RWPE1 (cell line): ENCODE results near the gene SPIRE1.

ENCODE experiments used
- CTCF ChIA-PET: fragments of 350-600 bp; sonication (Branson Sonifier 250); formaldehyde crosslinking; extraction: SDS; loops from one replicate; lab custom pipeline; 2021; lab: Yijun Ruan, JAX
- POLR2A ChIA-PET: fragments of 400-600 bp; formaldehyde crosslinking; extraction: SDS; loops from one replicate; lab custom pipeline; 2020; ENCODE audit warnings: antibody characterized with exemption; ENCODE audit not compliant: low non-redundant PET; lab: Yijun Ruan, JAX
- DNase-seq: peaks from one replicate; pipeline ENCODE4 v3.0.0; 2012; ENCODE audit warnings: low spot score
- H3K27ac ChIP-seq: fragments of 450-650 bp; 2 replicates; pipeline ENCODE4 v1.5.1; 2017
- TF ChIP-seq, protein P1 (sequence below): fragments of 450-650 bp; conservative IDR thresholded peaks from 2 replicates; pipeline ENCODE4 v1.5.1; 2017; ENCODE audit warnings: low read depth, mild to moderate bottlenecking

SPIRE1 gene

DNA sequence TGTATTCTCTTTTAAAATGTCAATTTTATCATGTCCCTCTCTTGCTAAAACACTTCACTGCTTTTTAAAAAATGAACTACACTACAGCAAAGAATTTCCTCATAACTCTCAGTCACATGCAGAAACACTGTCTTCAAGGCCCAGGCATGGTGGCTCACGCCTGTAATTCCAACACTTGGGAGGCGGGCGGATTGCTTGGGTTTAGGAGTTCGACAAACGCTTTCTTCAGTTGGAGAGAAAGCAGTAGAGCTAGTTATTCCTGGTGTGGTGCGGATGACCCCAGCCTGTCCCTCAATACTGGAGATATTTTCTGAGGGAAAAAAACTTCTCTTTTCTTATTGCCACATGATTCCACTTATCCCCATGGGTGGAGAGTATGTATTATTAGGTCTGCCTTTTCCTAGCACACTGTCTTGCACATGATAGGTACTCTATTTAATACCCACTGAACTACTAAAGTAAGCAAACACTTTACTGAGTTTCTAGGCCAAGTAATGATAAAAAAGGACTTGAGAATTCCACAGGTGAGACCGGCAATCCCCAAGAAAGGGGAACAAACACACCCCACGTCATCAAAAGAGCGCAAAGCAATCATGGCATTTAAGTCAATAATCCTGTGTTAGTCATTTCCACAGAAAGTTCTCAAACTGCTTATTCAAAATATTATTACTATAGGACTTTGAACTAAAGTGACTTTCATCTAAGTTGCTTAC is 77.1 kb downstream of the SPIRE1 start:
- DNase-seq, result no peak
- TF ChIP-seq, protein P1, sequence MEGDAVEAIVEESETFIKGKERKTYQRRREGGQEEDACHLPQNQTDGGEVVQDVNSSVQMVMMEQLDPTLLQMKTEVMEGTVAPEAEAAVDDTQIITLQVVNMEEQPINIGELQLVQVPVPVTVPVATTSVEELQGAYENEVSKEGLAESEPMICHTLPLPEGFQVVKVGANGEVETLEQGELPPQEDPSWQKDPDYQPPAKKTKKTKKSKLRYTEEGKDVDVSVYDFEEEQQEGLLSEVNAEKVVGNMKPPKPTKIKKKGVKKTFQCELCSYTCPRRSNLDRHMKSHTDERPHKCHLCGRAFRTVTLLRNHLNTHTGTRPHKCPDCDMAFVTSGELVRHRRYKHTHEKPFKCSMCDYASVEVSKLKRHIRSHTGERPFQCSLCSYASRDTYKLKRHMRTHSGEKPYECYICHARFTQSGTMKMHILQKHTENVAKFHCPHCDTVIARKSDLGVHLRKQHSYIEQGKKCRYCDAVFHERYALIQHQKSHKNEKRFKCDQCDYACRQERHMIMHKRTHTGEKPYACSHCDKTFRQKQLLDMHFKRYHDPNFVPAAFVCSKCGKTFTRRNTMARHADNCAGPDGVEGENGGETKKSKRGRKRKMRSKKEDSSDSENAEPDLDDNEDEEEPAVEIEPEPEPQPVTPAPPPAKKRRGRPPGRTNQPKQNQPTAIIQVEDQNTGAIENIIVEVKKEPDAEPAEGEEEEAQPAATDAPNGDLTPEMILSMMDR, result no peak
- H3K27ac ChIP-seq, result no peak overlapping the region
- CTCF ChIA-PET, result no interaction called here
- POLR2A ChIA-PET, result no interaction called here

DNA sequence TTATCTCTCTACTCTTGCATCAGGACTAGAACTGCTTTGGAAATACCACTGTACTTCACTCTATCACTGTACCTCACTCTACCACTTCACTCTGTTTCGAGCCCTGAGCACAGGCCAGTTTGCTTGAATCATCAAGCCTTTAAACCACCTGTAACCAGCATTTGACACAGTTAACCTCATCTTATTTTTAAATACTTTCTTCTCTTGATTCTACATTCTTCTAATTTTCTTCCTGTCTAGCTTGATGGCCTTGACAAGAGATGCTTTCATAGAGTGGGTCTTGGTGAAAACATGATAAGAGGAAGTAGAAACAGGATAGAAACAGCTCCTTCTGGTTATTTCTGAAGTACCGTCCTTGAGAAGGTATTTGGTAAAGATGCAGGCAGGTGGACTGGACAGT is 78.1 kb downstream of the SPIRE1 start:
- CTCF ChIA-PET, result no interaction called here
- TF ChIP-seq, protein P1, result no peak
- POLR2A ChIA-PET, result no interaction called here
- H3K27ac ChIP-seq, result no peak overlapping the region
- no peak for DNase-seq

DNA sequence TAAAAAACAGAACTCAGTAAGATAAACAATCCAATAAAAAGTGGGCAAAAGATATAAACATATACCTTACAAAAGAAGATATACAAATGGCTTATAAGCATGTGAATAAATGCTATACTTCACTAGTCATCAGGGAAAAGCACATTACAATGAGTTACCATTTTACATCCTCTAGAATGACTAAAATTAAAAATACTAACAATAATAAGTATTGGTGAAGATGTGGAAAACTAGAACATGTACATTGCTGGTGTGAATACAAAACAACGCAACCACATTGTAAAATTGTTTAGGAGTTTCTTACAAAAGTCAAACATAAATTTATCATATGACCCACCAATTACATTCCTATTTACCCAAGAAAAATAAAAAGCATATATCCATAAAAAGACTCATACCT is 80.1 kb downstream of the SPIRE1 start:
- H3K27ac ChIP-seq, result no peak overlapping the region
- ChIA-PET POLR2A (no interaction called here), CTCF (no interaction called here)
- TF ChIP-seq, protein P1, result no peak
- DNase-seq, result no peak

DNA sequence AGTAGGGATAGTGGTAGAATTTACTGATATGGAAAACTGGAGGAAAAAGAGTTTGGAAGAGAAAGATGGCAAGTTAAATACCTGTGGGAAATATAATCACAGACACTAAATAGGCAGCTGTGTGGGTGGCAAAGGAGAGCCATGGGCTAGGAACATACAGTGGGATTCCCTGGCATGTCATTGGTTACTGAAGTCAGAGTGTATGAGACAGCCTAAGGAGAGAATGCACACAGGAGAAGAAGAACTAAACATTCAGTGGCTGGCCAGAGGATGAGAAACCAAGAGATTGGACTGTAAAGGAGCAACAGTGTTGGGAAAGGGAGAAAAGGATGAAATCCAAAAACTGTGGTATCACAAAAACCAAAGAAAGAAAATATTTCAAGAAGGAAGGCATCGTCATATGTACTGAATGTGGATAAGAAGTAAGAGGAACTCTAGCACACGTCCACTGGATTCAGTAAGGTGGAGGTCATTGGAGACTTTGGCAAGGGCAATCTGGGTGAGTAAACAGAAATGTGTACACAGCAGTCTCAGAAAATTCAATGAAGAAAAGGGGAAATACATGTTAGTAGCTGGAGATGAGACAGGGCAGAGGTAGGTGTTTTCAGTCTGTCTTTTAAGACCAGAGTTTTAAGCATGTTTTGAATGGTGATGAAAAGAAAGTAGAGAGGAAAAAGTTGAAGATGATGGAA is 83.3 kb downstream of the SPIRE1 start:
- no peak for DNase-seq
- H3K27ac ChIP-seq, result no peak overlapping the region
- CTCF ChIA-PET, result interaction anchor here (0.7 kb wide), 1 partner anchor 73 kb away, joined by 3 read pairs; no protein-coding TSS in a partner anchor
- POLR2A ChIA-PET, result no interaction called here
- TF ChIP-seq, protein P1, result no peak

DNA sequence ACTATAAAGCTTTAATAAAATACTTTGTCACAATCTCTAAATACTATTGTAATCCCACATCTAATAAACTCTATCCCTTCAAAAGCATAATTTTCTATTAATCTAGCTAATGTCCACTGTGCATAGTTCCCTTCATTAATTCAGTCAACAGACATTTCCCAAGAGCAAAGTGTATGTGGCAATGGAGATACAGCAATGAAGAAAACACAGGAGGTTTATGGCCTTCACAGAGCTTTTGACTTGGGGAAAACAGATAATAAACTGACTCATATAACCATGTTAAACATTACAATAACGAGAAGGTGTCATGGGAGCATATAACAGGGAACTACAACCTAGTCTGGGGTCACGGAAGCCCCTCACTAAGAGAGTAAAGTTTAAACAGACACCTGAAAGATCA is 86.3 kb downstream of the SPIRE1 start:
- POLR2A ChIA-PET, result no interaction called here
- no peak overlapping the region for H3K27ac ChIP-seq
- TF ChIP-seq, protein P1, result no peak
- CTCF ChIA-PET, result interaction anchor here (0.7 kb wide), 1 partner anchor 19 kb away, joined by 3 read pairs; no protein-coding TSS in a partner anchor
- no peak for DNase-seq

DNA sequence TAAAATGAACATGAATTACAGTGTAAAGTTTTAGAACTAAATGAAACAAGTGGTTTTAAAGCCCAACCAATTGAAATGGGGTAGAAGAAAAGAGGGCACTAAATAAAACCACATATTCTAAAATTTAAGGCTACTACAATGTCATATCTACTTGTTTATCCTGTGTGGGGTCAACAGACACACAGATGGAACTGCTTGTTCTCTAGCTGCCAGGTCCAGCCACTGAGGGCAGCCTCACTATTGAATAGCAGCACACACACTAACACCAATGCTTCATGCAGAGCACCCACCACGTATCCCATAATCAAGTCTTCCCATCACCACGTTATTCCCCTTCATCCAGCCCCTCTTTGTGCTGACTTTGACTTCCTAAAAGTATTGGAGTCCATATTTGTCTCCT is 88.1 kb downstream of the SPIRE1 start:
- CTCF ChIA-PET, result interaction anchor here (0.6 kb wide), 1 partner anchor 25 kb away, joined by 3 read pairs; no protein-coding TSS in a partner anchor

More for the DNA sequence above, 88.1 kb downstream of the SPIRE1 start:
- no peak overlapping the region for H3K27ac ChIP-seq
- TF ChIP-seq, protein P1, result no peak
- no peak for DNase-seq
- POLR2A ChIA-PET, result no interaction called here
